HepG2 (cell line): ENCODE results near the gene STK24. TPM values are rescaled to one million over a fixed set of nuclear protein-coding genes. Genes with fewer than 3 reads are reported as not detected.
A peak's percentile ranks its signal among the peaks of the same experiment; 100 is the strongest.

ENCODE experiments used
- ARID2 ChIP-seq: sonication (generic); formaldehyde crosslinking; IDR thresholded peaks from 2 replicates; pipeline ENCODE4 v1.8.1; 2022; ENCODE audit warnings: mild to moderate bottlenecking, missing genetic modification reagents, borderline replicate concordance
- HNRNPK ChIP-seq: fragments of 200-400 bp; formaldehyde crosslinking; IDR thresholded peaks from 2 replicates; pipeline ENCODE4 v1.6.1; 2018; ENCODE audit warnings: low read length, low read depth, moderate library complexity, mild to moderate bottlenecking; ENCODE audit not compliant: poor library complexity, severe bottlenecking
- HOXA3 ChIP-seq: sonication (generic); formaldehyde crosslinking; IDR thresholded peaks from 2 replicates; pipeline ENCODE4 v1.5.0; 2020; ENCODE audit warnings: missing genetic modification reagents
- NFYB ChIP-seq: sonication (generic); formaldehyde crosslinking; IDR thresholded peaks from 2 replicates; pipeline ENCODE4 v1.4.0; 2020; ENCODE audit warnings: missing genetic modification reagents
- POLR2AphosphoS2 ChIP-seq: IDR thresholded peaks from 2 replicates; pipeline ENCODE4 v1.6.1; 2011; ENCODE audit warnings: low read depth, low read length, improper control_type of control experiment
- SNRNP70 ChIP-seq: fragments of 200-400 bp; formaldehyde crosslinking; IDR thresholded peaks from 2 replicates; pipeline ENCODE4 v1.6.1; 2017; ENCODE audit warnings: mild to moderate bottlenecking, low read depth, low read length, moderate library complexity
- SRSF9 ChIP-seq: fragments of 200-400 bp; formaldehyde crosslinking; IDR thresholded peaks from 2 replicates; pipeline ENCODE4 v1.6.1; 2018; ENCODE audit warnings: borderline replicate concordance, mild to moderate bottlenecking, low read depth, low read length; ENCODE audit not compliant: insufficient read depth, poor library complexity, severe bottlenecking
- polyA plus RNA-seq, 8 experiments: library from polyadenylated mRNA; depleted of rRNA in 3 of 8; stranded (reverse) in 7 of 8; unstranded in 1 of 8; fragments of >200 nt; fragmentation: Illumina TruSeq in 4 of 8; extraction: Trizol in 4 of 8; gene quantifications; 2 replicates each; pipeline versions ENCODE4 v1.2.1 to v1.2.3, GENCODE V29; 2011 to 2016; ENCODE audit warnings: low read depth in 4 of 8, missing spikeins in 1 of 8, mixed read lengths in 1 of 8; ENCODE audit not compliant: insufficient read depth in 1 of 8
- total RNA-seq, 5 experiments: library from RNA; depleted of rRNA; stranded (reverse); fragments of >200 nt; fragmentation: Illumina TruSeq; extraction: Trizol; gene quantifications; 2 replicates each; pipeline ENCODE4 v1.2.3, GENCODE V29; 2016; ENCODE audit warnings: low read depth in 1 of 5
- TF ChIP-seq, protein P1 (sequence below): sonication (generic); formaldehyde crosslinking; IDR thresholded peaks from 2 replicates; pipeline ENCODE4 v1.4.0; 2020; ENCODE audit warnings: mild to moderate bottlenecking, low read depth, missing genetic modification reagents
- TF ChIP-seq, protein P2 (sequence below), 2 experiments: fragments of 450-650 bp in 1 of 2; sonication (generic) in 1 of 2; formaldehyde crosslinking in 1 of 2; IDR thresholded peaks; 2 replicates each; pipeline versions ENCODE4 v1.6.1 to v1.8.0; 2016 to 2022; ENCODE audit warnings: antibody characterized with exemption in 1 of 2, mild to moderate bottlenecking in 1 of 2, missing genetic modification reagents in 1 of 2
- TF ChIP-seq, protein P3 (sequence below): sonication (generic); formaldehyde crosslinking; IDR thresholded peaks from 2 replicates; pipeline ENCODE4 v1.9.0; 2021; ENCODE audit warnings: missing genetic modification reagents, borderline replicate concordance
- TF ChIP-seq, protein P4 (sequence below): IDR thresholded peaks from 2 replicates; pipeline ENCODE4 v1.6.1; 2016; ENCODE audit warnings: mild to moderate bottlenecking

Gene STK24
- total and polyA plus RNA-seq, 2 of the 13 experiments (the other 11 are each of a cell fraction or from before 2014, with no cell fraction given): 51.3 to 73.0 TPM

DNA sequence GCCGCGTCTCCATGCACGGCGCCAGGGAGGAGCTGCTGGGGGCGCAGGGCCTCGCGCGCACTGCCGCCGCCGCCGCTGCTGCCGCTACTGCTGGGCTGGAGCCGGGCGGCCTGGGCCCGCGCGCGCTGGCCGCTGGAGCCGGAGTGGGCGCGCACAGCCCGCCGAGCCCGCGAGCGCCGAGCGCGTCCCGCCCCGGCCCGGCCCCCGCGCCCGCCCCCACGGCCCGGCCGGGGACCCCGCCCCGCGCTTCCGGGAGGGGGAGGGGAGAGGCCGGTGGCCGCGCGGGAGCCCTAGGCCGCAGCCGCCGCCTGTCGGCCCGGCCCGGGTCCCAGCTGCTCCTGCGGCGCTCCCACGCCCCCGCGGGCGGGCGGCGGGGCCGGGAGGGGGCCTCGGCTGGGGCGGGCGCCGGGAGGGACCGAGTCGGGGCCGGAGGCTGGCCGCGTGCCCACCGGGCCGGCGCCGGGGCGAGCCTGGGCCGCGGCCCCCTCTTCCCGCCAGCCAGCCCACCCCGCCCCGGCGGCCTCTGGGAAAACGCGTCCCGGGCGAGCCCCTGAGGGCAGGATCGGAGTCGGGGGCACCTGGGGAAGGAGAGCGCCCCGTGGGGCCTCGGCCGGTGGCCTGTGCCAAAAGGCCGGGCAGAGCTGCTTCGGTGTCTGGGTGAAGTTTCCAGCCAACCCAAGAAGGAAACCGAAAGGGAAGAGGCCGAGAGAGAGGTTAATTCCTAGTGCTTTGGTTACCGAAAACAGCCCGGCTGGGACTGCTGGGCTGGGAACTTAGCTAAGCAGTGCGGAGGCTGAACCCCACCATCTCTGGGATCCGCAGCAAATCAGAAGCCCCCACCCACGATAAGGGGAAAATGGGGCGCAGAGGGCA is at the start of gene STK24 (continued):
- TF ChIP-seq, protein P1, sequence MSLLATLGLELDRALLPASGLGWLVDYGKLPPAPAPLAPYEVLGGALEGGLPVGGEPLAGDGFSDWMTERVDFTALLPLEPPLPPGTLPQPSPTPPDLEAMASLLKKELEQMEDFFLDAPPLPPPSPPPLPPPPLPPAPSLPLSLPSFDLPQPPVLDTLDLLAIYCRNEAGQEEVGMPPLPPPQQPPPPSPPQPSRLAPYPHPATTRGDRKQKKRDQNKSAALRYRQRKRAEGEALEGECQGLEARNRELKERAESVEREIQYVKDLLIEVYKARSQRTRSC (CRISPR knock-in tag): no peak
- no peak for TF ChIP-seq HNRNPK
- TF ChIP-seq ARID2 (CRISPR knock-in tag): 0 out of 2 replicates have a peak, but pooled peaks have one; percentile 24
- TF ChIP-seq NFYB (CRISPR knock-in tag): no peak
- TF ChIP-seq POLR2AphosphoS2: no peak
- TF ChIP-seq, protein P2, sequence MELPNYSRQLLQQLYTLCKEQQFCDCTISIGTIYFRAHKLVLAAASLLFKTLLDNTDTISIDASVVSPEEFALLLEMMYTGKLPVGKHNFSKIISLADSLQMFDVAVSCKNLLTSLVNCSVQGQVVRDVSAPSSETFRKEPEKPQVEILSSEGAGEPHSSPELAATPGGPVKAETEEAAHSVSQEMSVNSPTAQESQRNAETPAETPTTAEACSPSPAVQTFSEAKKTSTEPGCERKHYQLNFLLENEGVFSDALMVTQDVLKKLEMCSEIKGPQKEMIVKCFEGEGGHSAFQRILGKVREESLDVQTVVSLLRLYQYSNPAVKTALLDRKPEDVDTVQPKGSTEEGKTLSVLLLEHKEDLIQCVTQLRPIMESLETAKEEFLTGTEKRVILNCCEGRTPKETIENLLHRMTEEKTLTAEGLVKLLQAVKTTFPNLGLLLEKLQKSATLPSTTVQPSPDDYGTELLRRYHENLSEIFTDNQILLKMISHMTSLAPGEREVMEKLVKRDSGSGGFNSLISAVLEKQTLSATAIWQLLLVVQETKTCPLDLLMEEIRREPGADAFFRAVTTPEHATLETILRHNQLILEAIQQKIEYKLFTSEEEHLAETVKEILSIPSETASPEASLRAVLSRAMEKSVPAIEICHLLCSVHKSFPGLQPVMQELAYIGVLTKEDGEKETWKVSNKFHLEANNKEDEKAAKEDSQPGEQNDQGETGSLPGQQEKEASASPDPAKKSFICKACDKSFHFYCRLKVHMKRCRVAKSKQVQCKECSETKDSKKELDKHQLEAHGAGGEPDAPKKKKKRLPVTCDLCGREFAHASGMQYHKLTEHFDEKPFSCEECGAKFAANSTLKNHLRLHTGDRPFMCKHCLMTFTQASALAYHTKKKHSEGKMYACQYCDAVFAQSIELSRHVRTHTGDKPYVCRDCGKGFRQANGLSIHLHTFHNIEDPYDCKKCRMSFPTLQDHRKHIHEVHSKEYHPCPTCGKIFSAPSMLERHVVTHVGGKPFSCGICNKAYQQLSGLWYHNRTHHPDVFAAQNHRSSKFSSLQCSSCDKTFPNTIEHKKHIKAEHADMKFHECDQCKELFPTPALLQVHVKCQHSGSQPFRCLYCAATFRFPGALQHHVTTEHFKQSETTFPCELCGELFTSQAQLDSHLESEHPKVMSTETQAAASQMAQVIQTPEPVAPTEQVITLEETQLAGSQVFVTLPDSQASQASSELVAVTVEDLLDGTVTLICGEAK (IDR thresholded peaks at IDR 0.05): no peak
- TF ChIP-seq, protein P2 (CRISPR knock-in tag; IDR thresholded peaks at IDR 0.05): peak; percentile 27; the same call in 1 of the 2 replicates
- TF ChIP-seq SRSF9: no peak
- TF ChIP-seq HOXA3 (CRISPR knock-in tag): no peak; the same call in 1 of the 2 replicates
- no peak for TF ChIP-seq SNRNP70
- TF ChIP-seq, protein P3, sequence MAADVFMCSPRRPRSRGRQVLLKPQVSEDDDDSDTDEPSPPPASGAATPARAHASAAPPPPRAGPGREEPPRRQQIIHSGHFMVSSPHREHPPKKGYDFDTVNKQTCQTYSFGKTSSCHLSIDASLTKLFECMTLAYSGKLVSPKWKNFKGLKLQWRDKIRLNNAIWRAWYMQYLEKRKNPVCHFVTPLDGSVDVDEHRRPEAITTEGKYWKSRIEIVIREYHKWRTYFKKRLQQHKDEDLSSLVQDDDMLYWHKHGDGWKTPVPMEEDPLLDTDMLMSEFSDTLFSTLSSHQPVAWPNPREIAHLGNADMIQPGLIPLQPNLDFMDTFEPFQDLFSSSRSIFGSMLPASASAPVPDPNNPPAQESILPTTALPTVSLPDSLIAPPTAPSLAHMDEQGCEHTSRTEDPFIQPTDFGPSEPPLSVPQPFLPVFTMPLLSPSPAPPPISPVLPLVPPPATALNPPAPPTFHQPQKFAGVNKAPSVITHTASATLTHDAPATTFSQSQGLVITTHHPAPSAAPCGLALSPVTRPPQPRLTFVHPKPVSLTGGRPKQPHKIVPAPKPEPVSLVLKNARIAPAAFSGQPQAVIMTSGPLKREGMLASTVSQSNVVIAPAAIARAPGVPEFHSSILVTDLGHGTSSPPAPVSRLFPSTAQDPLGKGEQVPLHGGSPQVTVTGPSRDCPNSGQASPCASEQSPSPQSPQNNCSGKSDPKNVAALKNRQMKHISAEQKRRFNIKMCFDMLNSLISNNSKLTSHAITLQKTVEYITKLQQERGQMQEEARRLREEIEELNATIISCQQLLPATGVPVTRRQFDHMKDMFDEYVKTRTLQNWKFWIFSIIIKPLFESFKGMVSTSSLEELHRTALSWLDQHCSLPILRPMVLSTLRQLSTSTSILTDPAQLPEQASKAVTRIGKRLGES (CRISPR knock-in tag): no peak
- TF ChIP-seq, protein P4, sequence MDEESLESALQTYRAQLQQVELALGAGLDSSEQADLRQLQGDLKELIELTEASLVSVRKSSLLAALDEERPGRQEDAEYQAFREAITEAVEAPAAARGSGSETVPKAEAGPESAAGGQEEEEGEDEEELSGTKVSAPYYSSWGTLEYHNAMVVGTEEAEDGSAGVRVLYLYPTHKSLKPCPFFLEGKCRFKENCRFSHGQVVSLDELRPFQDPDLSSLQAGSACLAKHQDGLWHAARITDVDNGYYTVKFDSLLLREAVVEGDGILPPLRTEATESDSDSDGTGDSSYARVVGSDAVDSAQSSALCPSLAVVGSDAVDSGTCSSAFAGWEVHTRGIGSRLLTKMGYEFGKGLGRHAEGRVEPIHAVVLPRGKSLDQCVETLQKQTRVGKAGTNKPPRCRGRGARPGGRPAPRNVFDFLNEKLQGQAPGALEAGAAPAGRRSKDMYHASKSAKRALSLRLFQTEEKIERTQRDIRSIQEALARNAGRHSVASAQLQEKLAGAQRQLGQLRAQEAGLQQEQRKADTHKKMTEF: peak; percentile 28; the same call in 1 of the 2 replicates
